Adrenal gland (tissue), 12 donors: ENCODE data around the gene SRRT. TPM values are rescaled to one million over a fixed set of nuclear protein-coding genes. Genes with fewer than 3 reads are reported as not detected.
A peak's percentile ranks its signal among the peaks of the same experiment; 100 is the strongest.

Experiments
- DNase-seq, 7 donors: peaks; one replicate each; pipeline ENCODE4 v3.0.0-alpha.2; 2019 to 2020
- H3K27ac ChIP-seq, 5 donors: fragments of 200-600 bp; sonication (generic) in 4 of 5; 1 replicate in 3 of 5; 2 replicates in 2 of 5; pipeline versions ENCODE4 v1.5.1 to v1.8.0; 2016 to 2020; ENCODE audit warnings: mild to moderate bottlenecking in 1 of 5
- H3K27me3 ChIP-seq: fragments of 200-600 bp; 2 replicates; pipeline ENCODE4 v1.8.0; 2021
- H3K36me3 ChIP-seq, 2 donors: fragments of 200-600 bp; replicated peaks in 1 of 2; 1 replicate in 1 of 2; 2 replicates in 1 of 2; pipeline versions ENCODE4 v1.5.1 to v1.8.0; 2018 to 2022
- H3K4me1 ChIP-seq, 2 donors: fragments of 200-600 bp; replicated peaks in 1 of 2; 1 replicate in 1 of 2; 2 replicates in 1 of 2; pipeline versions ENCODE4 v1.5.1 to v1.8.0; 2018 to 2021
- H3K4me3 ChIP-seq, 4 donors: fragments of 200-600 bp; sonication (generic) in 3 of 4; one replicate each; pipeline ENCODE4 v1.5.1; 2016 to 2018
- H3K9me3 ChIP-seq, 3 donors: fragments of 200-600 bp; sonication (generic) in 1 of 3; replicated peaks in 1 of 3; 1 replicate in 2 of 3; 2 replicates in 1 of 3; pipeline versions ENCODE4 v1.5.1 to v1.8.0; 2016 to 2021
- POLR2A ChIP-seq, 2 donors: fragments of 450-650 bp; IDR thresholded peaks; one replicate each; pipeline ENCODE4 v1.6.1; 2017; ENCODE audit warnings: antibody characterized with exemption in 2 of 2, mild to moderate bottlenecking in 2 of 2, moderate library complexity in 1 of 2
- WGBS, 4 donors: extraction: QIAGEN DNeasy Blood & Tissue Kit in 2 of 4; methylation state at CpG; one replicate each; pipeline versions ENCODE4 v1.1.5 to v1.1.7; 2013 to 2017; 5-methylcytosine and 5-hydroxymethylcytosine counted together
- intact Hi-C, 2 donors: fragments of 100-400 bp; cut with DNase I; formaldehyde crosslinking; loops; one replicate each; pipeline versions ENCODE4 v1.14.1 to v1.15.0; 2022 to 2023
- polyA plus RNA-seq, 3 donors: library from polyadenylated mRNA; stranded (reverse); fragments of 200-250 nt in 2 of 3; fragments of 350-450 nt in 1 of 3; fragmentation: Illumina TruSeq in 1 of 3; extraction: RNeasy Lipid Tissue Mini Kit (QIAGEN cat#74804) in 1 of 3; gene quantifications; one replicate each; pipeline ENCODE4 v1.2.3, GENCODE V29; 2013 to 2014
- total RNA-seq, 9 donors: library from RNA; depleted of rRNA in 4 of 9; stranded (reverse); fragments of >200 nt in 4 of 9; fragments of 120-200 nt in 1 of 9; fragmentation: NEBNext Ultra II Directional in 1 of 9; extraction: Animal tissue kit (Norgen Biotek cat#: 25700) in 1 of 9; gene quantifications; one replicate each; pipeline versions ENCODE4 v1.1.0 to v1.2.4, GENCODE V29; 2013 to 2023
- TF ChIP-seq, protein P1 (sequence below), 6 experiments: fragments of 450-650 bp in 4 of 6; fragments of 200-600 bp in 2 of 6; sonication (generic) in 1 of 6; IDR thresholded peaks; 1 replicate in 5 of 6; 2 replicates in 1 of 6; pipeline versions ENCODE4 v1.5.1 to v1.8.0; 2016 to 2021; ENCODE audit warnings: antibody characterized with exemption in 6 of 6, mild to moderate bottlenecking in 2 of 6, moderate library complexity in 1 of 6
- donor health status: healthy with polysubstance abuse.
- donor health status: Bipolar disorder and iron deficiency.
- donor health status: DM: yes; HTN: yes; CAD: no.
- donor health status: DM: no; HTN: no; CAD: no.
- donor health status: DM: no; HTN: no; CAD: no.
- donor health status: DM: yes; HTN: yes; CAD: no.

SRRT gene
- total and polyA plus RNA-seq, 12 donors, result 44.0 to 289 (median 97.1) TPM

DNA sequence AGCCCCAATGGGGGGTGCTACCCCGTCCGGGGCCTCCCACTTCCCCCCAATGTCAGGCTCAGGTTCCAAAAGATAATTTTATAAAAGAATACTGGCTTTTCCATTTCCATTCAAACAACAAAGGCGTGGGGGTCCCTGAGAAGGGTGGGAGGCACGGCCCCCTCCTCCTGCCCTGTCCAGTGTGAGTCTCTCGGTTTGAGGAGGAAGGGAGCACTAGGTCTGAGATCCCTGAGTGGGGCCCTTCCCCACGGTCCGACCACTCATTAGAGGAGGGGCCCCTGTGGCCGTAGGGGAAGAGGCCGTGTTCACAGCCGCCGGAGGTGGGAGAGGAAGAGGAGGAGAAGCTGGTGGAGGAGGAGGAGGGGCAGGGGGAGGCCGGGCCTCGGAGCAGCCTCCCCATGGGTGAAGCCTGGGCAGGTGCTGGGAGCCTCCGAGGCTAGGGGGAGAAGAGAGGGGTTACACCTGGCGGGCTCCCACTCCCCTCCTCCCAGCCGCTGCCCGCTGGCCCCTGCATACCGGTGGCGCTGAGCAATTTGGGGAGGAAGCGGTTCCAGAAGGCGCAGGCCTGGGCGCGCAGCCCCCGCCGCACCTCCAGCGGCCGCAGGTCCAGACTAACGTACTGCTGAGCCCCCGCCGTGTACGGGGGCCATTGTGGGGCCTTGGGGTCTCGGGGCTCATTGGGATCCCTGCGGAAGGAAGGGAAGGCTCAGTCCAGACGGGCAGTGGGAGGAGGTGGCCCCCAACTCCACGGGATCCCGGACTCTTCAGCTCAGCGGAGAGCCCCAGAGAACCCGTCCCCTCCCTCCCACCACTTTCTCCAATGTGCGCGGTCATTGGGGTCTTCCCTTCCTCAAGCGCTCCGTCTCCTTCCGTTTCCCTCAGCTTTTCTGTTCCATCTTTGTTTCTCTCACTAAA, 16.0 kb downstream of the SRRT start:
- Histone ChIP-seq H3K4me1 (peaks cover 24 to 49% of the 10 kb centered on the region in 2 donors), H3K9me3 (no peaks in the 10 kb centered on the region), H3K36me3 (peaks cover 0 to 25% of the 10 kb centered on the region in 2 donors), H3K27me3 (peaks cover 9% of the 10 kb centered on the region), H3K4me3 (peak overlapping the region in 2 of 4 donors; percentile 40 to 65), H3K27ac (peak overlapping the region in 4 of 5 donors; percentile 77 to 94 (median 86))
- peak in 2 of 7 donors; percentile 41 to 52 for DNase-seq
- intact Hi-C loops, result loop anchor here in 1 of 2 donors (10.0 kb wide), 2 partner anchors 274 to 394 kb away; partner anchors contain the start of gene VGF
- 22 to 37% (median 31%) methylated on average over 20 to 43 of the region's 43 CpGs for WGBS, 4 donors
- no peak for TF ChIP-seq POLR2A (IDR thresholded peaks at IDR 0.05)
- TF ChIP-seq, protein P1, sequence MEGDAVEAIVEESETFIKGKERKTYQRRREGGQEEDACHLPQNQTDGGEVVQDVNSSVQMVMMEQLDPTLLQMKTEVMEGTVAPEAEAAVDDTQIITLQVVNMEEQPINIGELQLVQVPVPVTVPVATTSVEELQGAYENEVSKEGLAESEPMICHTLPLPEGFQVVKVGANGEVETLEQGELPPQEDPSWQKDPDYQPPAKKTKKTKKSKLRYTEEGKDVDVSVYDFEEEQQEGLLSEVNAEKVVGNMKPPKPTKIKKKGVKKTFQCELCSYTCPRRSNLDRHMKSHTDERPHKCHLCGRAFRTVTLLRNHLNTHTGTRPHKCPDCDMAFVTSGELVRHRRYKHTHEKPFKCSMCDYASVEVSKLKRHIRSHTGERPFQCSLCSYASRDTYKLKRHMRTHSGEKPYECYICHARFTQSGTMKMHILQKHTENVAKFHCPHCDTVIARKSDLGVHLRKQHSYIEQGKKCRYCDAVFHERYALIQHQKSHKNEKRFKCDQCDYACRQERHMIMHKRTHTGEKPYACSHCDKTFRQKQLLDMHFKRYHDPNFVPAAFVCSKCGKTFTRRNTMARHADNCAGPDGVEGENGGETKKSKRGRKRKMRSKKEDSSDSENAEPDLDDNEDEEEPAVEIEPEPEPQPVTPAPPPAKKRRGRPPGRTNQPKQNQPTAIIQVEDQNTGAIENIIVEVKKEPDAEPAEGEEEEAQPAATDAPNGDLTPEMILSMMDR (IDR thresholded peaks at IDR 0.05), result no peak

DNA sequence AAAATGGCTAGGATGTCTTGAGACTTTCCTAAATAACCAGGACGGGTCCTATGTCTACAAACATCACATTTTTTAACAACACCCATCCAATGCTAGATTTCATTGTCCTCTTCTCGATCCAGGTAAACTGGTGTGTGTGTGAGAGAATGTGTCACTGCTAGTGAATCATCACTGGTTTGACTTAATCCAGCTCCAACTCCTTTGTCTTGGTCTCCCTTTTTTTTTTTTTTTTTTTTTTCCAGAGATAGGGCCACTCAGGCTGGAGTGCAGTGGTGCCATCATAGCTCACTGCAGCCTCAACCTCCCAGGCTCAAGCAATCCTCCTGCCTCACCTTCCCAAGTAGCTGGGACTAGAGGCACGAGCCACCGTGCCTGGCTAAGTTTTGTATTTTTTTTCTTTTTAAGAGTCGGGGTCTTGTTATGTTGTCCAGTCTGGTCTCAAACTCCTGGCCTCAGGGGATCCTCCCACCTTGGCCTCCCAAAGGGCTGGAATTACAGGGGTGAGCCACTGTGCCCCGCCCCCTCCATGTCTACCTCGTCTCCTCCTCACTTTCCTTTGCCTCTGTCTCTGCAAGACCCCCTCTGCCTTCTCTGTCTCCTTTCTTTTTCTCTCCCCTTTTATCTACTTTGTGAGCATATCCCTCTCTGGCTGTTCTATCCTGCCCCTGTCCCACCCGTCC, 16.8 kb downstream of the SRRT start:
- peak overlapping the region in 1 of 5 donors; percentile 90 for H3K27ac ChIP-seq
- DNase-seq, result peak in 1 of 7 donors; percentile 20
- H3K27me3 ChIP-seq, result peaks cover 17% of the 10 kb centered on the region
- 72 to 80% (median 78%) methylated on average over 8 of the region's 8 CpGs for WGBS, 4 donors
- intact Hi-C loops, result loop anchor here in 1 of 2 donors (10.0 kb wide), 2 partner anchors 273 to 393 kb away; partner anchors contain the start of gene VGF
- TF ChIP-seq, protein P1 (IDR thresholded peaks at IDR 0.05), result no peak
- no peak for TF ChIP-seq POLR2A (IDR thresholded peaks at IDR 0.05)
- peaks cover 0 to 17% of the 10 kb centered on the region in 2 donors for H3K36me3 ChIP-seq
- H3K4me3 ChIP-seq, result no peak overlapping the region
- no peaks in the 10 kb centered on the region for H3K9me3 ChIP-seq
- peaks cover 24 to 51% of the 10 kb centered on the region in 2 donors for H3K4me1 ChIP-seq

DNA sequence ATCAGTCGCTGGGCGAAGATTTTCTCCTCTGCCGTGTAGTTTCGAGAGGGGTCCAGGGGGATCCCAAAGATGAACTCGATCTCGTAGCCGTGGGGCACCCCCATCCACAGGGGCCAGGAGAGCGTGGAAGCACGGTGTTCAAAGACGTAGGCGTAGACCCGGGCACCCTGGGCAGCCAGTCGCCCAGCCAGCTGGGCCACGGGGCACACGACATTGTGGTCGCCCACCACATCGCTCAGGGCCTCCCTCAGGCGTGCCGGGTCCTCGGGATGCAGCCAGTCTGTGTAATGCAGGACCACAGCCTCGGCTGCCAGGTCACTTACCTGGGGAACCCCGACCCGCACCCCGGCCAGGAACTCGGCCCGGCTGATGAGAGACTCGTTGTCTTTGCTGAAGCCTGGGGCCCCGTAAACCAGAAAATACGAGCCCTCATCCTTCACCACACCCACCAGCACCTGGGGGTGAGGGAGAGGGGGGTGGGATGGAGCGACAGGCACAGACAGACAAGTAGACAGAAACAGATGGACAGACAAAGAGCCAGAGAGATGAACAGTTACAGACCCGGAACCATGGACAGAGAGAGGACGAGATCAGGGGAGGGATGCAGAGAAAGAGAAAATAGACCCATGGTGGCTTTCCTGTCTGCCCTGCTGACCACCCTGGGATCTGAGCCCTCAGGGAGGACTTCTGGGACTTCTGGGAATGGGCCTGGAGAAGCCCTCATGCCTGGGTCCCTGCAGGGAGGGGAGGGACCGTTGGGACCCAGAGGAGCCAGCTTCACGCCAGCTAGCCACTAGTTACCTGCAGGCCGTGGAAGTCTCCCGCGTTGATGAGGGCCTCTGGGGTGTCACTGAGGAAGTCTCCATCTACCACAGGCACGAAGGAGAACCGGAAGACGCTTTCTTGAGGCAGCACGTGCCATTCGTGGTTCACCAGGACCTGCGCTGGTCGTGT, 17.7 kb downstream of the SRRT start:
- 88 to 93% (median 90%) methylated on average over 15 to 44 of the region's 44 CpGs for WGBS, 4 donors
- intact Hi-C loops, result loop anchor here in 1 of 2 donors (10.0 kb wide), 2 partner anchors 272 to 392 kb away; partner anchors contain the start of gene VGF
- DNase-seq, result peak in 1 of 7 donors; percentile 26
- Histone ChIP-seq H3K36me3 (peaks cover 0 to 8% of the 10 kb centered on the region in 2 donors), H3K9me3 (no peaks in the 10 kb centered on the region), H3K27me3 (peaks cover 21% of the 10 kb centered on the region), H3K4me3 (no peak overlapping the region), H3K27ac (no peak overlapping the region), H3K4me1 (peaks cover 24 to 42% of the 10 kb centered on the region in 2 donors)
- TF ChIP-seq POLR2A (IDR thresholded peaks at IDR 0.05), result no peak
- TF ChIP-seq, protein P1 (IDR thresholded peaks at IDR 0.05), result no peak
